Activated CD4-positive, alpha-beta T cell treated with anti-CD3 and anti-CD28 coated beads, Interleukin-2, amount 50 U/mL, for 16 hours (primary cell): Measurements from ENCODE around the gene VAMP2.
A peak's percentile ranks its signal among the peaks of the same experiment; 100 is the strongest.

ENCODE experiments used
- DNase-seq: peaks from one replicate; pipeline ENCODE4 v3.0.0-alpha.2; 2020

The VAMP2 gene

DNA sequence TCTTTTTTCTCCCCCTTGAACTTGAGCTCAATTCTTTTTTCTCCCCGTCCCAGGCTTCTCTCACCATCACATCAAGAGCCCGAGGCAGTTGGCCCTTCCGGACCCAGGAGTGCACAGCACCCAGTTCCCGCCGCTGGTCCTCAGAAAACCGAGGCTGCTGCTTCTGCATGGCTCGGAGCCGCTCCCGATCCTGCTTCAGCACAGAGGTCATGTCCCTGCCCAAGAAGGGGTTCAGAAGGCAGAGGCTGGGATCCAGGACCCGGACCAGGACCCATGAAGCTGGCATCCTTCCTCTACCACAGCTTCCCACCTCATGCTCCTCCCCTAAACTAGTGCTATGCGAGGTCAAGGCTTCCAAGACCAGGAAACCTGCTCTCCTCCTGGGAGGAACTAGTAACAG lies 21.0 kb downstream of the VAMP2 start:
- no peak for DNase-seq

- DNase-seq, result no peak
These were observed 21.7 kb downstream of the VAMP2 start for GRCh38 chr17:8141045-8141444.

GRCh38 chr17:8140065-8141029 lies 22.4 kb downstream of the VAMP2 start:
- DNase-seq, result no peak

- peak; percentile 99 for DNase-seq
These were observed 23.9 kb downstream of the VAMP2 start for GRCh38 chr17:8138672-8139371.

GRCh38 chr17:8138374-8138671 lies 24.4 kb downstream of the VAMP2 start:
- no peak for DNase-seq

GRCh38 chr17:8137645-8138373 lies 24.9 kb downstream of the VAMP2 start:
- DNase-seq, result no peak

GRCh38 chr17:8133941-8134340 lies 28.8 kb downstream of the VAMP2 start:
- DNase-seq, result no peak

DNA sequence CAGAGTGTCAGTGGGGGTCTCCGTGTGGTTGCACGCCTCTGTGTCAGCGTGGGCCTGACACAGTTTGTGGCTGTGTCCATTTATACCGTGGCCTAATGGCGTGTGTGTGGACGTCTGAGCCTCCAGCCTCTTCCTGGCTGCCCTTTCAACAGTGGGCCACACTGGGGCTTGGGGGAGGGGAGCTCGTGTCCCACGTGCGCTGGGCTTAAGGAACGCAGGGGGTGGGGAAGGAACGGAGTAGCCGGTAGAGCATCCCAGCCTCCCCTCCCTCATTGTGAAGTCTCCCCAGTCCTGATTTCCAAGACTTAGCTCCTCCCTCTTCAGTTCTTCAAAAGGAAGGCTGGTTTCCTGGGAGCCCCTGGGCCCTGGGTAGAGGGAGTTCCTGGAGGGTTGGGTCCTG lies 29.3 kb downstream of the VAMP2 start:
- DNase-seq, result no peak

GRCh38 chr17:8131844-8132441 lies 30.8 kb downstream of the VAMP2 start:
- DNase-seq, result no peak

DNA sequence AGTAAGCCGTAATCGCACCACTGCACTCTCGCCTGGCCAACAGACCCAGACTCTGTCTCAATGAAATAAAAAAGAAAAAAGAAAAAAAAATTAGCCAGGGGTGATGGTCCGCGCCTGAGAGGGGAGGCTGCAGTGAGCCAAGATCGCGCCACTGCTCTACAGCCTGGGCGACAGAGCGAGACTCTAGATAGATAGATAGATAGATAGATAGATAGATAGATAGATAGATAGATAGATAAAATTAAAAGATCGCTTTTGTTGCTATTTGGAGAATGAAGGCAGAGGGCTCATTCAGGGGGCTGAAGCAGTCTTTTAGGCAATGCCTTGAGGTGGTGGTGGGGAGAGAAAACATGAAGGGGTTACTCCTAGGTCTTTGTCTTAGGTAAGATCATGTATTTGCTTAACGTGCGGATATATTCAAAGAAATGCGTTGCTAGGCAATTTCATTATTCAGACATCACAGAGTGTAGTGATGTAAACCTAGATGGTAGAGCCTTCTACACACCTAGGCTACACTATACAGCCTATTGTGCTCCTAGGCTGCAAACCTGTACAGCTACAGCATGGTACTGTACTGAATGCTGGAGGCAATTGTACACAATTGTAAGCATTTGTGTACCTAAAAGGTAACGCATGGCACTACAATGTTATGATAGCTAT lies 34.5 kb downstream of the VAMP2 start:
- no peak for DNase-seq

DNA sequence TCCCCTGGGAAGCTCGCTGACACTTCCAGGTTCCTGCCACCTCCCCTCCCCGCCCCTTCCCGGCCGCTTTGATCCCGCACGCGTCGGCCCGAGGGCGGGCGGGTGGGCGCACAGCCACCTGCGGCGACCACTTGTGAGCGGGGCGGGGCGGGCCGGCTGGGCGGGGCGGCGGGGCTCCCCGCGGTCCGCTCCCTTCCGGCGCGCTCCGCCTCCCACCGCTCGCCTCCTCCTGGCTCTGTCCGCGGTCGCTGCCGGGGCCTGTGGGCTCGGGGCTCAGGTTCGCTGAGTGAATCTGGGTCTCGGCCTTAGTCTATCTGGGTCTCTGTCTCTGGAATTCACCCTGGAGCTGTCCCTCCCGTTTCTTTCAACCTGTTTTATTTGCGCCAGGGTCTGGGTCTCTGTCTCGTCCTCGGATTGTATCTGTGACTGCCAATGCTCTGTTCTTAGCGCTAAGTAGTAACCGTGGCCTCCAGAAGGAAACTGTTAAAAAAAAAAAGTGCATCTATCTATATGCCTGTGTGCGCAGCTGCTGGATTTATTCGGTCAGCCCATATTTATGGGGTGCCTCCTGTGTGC lies 36.2 kb downstream of the VAMP2 start:
- peak; percentile 41 for DNase-seq

DNA sequence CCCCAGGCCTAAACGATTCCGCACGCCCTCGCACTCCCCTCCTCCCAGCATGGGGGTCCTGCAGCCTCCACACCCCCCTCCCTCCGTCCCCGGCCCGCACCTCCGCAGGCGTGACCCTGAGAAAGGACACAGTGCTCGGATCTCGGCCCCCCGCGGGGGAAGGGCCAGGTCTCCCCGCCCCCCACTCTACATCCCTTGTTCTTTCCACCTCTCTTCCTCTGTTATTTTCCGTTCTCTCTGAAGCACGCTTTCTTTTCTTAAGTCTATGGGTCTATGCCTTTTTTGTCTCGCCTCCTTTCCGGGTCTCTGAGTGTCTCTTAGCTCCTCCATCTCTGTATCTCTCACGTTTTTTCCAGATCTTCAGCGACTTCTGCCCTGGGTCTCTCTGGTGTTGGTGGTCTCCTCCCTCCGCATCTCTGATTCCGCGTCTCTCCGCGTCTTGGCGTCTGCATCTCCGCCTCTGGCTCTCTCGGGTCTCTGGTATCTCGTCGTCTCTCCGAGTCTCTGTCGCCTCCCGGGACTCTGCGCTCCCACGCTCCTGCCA lies 36.7 kb downstream of the VAMP2 start:
- DNase-seq, result no peak

DNA sequence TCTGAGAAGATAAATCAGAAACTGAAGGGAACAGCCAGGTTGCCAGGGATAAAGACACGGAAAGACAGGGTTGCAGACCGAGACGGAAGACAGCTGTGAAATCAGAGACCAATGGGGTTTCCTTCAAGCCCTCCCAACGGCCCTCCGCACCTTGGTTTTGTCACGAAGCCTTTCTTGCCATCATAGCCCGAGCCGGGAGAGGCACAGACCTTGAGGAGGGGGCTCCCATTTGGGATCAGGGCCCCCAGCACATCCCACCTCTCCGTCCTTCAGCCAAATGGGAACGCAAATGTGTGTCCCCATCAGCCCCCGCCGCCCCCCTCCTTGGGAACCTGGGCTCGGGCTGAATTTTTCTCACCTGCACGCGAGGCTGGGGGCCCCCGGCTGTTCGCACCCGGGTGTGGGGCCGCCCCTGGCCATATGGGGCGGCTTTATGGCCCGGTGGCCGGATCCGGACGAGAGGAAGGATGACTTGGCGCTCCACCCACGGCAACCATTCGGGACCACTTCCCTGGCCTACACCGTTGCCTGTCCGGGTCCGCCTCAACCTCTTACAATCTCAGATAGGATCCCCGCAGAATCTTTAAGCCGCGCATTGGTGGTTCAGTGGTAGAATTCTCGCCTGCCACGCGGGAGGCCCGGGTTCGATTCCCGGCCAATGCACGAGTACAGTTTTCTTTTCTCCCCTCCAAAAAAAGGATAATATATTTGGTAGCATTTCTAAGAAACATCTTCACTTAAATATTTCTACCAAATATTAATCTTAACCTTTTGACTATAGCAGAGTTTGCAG lies 37.4 kb downstream of the VAMP2 start:
- DNase-seq, result peak; percentile 91

GRCh38 chr17:8124350-8125153 lies 38.2 kb downstream of the VAMP2 start:
- no peak for DNase-seq

- no peak for DNase-seq
These were observed 38.9 kb downstream of the VAMP2 start, which contains the start of gene HES7 for GRCh38 chr17:8123695-8124349. Gene HES7 (minus strand): TSS chr17:8124106. CDS start chr17:8124084, 22 bp downstream.

DNA sequence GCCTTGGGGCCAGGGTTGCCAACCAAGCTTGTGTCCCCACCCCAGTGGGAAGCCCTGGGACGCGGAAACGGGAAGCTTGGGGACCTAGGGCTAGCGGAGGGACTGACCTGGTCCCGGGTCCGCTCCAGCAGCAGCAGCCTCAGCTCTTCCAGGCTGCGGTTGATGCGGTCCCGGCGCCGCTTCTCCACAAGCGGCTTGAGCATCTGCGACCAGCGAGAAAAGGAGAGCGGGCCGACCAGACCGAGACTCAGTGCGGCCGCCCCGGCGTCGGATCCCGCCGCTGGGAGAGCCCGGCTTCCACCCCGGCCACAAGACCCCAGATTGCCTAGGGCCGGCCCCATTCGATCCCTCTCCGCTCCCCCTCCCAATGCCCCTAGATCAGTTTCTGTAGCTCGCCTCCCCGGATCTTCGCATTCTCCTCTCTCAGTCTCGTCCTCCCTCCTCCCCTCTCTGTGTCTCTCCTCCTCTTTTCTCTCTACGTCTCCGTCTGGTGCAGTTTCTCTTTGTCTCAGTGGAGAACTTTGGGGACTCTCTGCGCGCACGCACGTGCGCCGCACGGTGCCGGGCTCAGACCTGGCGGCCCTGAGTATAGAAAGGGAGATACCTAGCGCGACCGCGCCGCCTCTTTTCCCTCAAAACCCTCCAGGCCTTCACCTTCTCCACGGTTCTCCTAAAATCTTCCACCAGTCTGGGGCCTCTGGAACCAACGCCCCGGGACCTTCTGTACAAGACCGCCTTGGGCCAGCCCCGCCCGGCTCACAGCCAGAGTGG lies 39.6 kb downstream of the VAMP2 start:
- peak; percentile 75 for DNase-seq

DNA sequence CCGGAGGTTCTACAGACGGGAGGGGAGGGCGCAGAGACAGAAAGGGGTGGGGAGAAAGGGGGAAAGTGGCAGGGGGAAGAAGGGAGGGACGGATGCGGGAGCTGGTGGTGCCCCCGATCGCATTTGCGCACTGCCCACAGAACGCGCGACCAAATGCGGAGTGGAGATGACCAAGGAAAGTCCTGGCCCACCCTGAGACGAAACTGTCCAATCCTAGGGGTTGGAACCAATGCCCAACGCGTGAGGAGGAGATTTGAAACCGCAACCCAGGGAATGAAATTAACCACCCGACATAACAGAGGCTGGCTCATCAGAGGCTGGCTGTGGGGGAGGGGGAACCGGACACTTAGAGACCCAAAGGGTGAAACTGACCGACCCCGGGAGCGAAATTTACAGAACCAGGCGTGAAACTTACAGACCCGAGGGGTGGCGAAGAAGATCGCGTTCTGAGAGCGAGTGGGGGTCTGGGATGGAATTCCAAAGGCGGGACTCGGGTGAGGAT lies 40.3 kb downstream of the VAMP2 start:
- no peak for DNase-seq

- DNase-seq, result peak; percentile 69
These were observed 40.9 kb downstream of the VAMP2 start for GRCh38 chr17:8121681-8122421.
